ENCODE measurements around the gene MS4A4E. TPM values are rescaled to one million over a fixed set of nuclear protein-coding genes. Genes with fewer than 3 reads are reported as not detected.

Gene MS4A4E
- total RNA-seq, 4 donors from 2014 or later = 4.1 to 20.9 (median 6.1) TPM

DNA sequence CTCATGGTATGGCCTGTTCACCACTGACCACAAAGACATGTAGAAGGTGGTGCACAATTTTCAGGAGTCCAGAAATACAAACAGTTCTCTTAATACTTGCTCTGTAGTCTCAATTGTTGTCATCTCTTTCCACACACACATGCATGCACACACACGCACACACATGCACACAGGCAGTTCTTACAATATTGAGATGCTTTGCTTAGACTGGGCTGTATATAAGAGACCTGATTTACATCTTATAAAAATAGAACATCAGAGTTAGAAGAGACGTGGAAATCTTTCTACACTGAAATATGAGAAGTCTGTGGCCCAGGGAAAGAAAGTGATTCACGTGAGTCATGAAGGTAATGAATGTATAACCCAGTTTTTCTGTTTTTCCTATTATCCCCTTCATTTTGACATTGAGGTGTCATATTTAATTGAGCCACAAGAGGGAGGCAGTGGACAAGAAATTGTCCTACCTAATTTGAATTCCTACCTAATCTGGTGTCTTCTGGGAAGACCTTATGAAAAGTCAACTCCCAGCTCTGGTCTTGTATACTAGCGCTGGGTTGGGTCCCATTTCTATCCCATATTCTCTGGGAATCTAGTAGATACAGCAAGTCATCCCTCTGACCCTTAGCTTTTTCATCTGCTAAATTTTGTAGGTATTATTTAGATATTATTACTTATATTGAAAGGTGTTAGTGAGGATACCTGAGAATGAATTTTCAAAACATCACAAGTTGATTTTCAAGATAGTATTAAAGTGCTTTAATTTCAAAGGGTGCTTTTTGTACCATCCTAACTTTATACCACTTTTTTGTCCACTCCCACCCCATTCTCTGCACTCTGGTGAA lies 22.7 kb upstream of the MS4A4E start:
- TF ChIP-seq, protein P1, sequence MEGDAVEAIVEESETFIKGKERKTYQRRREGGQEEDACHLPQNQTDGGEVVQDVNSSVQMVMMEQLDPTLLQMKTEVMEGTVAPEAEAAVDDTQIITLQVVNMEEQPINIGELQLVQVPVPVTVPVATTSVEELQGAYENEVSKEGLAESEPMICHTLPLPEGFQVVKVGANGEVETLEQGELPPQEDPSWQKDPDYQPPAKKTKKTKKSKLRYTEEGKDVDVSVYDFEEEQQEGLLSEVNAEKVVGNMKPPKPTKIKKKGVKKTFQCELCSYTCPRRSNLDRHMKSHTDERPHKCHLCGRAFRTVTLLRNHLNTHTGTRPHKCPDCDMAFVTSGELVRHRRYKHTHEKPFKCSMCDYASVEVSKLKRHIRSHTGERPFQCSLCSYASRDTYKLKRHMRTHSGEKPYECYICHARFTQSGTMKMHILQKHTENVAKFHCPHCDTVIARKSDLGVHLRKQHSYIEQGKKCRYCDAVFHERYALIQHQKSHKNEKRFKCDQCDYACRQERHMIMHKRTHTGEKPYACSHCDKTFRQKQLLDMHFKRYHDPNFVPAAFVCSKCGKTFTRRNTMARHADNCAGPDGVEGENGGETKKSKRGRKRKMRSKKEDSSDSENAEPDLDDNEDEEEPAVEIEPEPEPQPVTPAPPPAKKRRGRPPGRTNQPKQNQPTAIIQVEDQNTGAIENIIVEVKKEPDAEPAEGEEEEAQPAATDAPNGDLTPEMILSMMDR (IDR thresholded peaks at IDR 0.05; ENCODE audit: low read depth) = no peak

DNA sequence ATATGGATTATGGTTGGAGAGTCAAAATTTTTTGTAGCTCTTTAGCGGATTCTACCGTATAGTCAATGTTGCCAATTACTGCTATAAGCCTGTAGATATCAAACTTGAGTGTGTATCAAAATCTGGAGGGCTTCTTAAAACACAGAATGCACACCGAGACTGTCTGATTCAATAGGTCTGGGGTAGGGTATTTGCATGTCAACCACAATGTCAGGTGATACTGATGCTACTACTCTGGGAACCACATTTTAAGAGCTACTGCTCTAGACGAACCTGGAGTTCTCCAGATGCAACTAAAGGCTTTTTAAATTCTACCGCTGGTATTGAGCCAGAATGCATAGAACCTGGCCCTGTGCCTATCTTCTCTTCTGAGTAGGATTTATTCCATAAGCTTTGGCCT lies 21.7 kb upstream of the MS4A4E start:
- TF ChIP-seq, protein P1 (IDR thresholded peaks at IDR 0.05; ENCODE audit: low read depth) = no peak

DNA sequence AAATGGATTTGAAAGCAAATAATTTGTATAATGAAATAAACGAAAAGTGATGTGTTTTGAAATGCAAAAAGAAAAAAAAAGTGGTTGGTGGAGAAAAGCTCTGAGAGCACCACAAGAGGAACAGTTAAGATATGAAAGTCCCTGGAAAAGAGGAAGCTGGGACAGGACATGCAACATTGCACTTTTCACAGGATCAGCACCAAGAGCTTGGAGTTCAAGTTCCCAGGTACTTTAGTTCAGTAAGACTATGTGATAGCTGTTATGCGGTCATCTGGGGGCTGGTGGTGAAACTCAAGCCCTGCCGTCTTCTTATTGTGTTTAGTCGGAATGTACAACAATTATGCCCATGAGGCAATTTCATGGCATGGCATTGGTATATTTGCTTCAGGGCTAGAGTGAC lies 20.5 kb upstream of the MS4A4E start:
- TF ChIP-seq, protein P1 (IDR thresholded peaks at IDR 0.05; ENCODE audit: low read depth) = no peak

DNA sequence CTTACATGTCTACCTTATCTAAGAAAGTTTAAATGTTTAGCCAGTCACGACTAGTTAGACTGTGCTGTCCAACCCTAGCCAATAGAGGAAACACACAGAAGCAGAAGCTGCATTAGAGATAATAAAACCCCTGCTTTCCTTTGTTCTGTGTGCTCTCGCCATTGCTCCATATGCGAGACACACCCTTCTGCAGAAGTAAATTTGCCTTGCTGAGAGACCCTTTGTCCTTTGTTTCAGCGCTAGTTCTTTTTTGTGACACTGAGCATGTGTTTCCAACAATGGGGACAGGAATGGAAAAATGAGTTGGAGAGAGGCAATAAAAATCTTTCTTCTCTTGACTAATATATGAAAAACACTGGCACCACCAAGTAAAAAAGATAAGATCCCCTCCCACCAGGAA lies 18.1 kb upstream of the MS4A4E start:
- TF ChIP-seq, protein P1 (IDR thresholded peaks at IDR 0.05; ENCODE audit: low read depth) = no peak

DNA sequence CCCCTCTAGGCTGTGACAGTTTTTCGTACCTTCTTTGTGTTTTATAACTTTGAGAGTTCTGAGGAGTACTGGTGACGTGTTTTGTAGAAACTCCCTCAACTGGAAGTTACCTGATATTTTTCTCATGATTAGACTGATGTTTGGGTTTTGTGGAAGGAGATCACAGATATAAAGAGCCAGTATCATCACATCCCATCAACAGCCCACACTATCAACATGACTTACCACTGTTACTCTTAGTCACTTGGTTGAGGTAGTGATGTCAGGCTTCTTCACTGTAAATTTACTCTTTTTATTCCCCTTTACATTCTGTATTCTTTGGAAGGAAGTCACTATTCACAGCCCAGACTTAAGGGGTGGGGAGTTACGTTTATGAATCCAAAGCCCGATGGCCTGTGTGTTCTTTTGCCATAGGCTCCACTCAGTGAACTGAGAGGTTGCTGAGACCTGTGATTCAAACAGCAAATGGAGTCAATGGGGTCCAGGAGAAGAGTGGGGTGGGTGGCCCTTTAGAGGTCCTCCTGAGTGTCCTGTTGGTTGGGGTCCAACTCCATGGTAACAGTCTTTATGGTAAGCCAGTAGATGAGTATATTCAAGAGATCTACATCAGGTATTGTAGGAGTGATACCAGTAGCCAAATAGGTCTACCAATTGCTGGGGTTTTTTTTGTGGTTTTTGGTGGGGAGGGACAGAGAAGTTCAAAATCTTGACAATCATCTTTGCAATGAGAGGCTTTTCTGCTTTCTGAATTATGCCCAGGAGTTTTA lies 15.2 kb upstream of the MS4A4E start:
- TF ChIP-seq, protein P1 (IDR thresholded peaks at IDR 0.05; ENCODE audit: low read depth) = no peak

DNA sequence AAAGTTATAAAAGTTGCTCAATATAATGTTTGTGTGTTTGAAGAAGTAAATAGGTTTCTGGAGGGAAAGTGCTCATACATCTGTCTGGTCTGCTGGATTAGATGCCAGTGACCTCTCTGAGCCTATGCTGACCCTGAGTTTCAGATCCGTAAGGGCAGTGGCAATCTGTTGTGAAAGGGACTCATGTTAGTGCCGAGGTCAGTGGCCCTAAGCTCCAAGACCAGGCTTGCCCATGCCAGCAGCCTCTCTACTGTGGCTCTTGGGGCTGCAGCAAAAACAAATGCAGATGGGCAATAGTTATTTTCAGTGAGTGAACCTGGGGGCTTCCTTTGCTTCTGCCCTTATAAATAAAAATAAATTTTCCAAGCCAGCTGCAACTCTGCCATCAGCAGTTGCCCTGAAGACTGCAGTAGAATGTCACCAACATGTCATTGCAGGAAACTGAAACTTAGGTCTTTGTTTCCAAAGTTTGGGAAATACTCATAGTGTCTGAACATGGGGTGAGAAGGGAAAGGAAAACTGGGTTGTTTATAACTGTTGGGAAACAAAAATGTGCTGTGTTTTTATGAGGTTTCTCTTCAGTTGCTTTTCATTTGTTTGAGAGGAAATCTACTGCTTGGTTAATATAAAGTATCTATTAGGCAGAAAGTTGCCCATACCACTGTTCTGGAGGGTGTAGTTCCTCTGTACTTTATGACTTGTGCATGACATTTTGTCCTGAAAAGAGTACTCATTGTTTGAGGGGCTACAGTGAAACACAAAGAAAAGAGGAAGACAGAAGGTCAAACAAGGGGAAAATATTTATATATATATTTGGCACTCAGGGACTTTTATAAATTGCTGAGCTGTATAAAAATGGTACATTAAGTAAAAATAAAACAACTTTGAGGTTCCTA lies 9.5 kb upstream of the MS4A4E start:
- TF ChIP-seq, protein P1 (IDR thresholded peaks at IDR 0.05; ENCODE audit: low read depth) = no peak

All from subcutaneous adipose tissue (tissue), 4 donors.